Esophagus muscularis mucosa (tissue), 3 donors: Measurements from ENCODE around the gene SELP.

Experiments used
- CTCF ChIP-seq, 3 experiments: fragments of 200-600 bp in 2 of 3; fragments of 450-650 bp in 1 of 3; sonication (generic) in 2 of 3; IDR thresholded peaks; one replicate each; pipeline ENCODE4 v1.5.1; 2017 to 2019; ENCODE audit warnings: antibody characterized with exemption in 3 of 3, mild to moderate bottlenecking in 2 of 3, moderate library complexity in 1 of 3
- POLR2AphosphoS5 ChIP-seq, 2 donors: sonication (generic); formaldehyde crosslinking; IDR thresholded peaks; one replicate each; pipeline ENCODE4 v1.6.1; 2017; ENCODE audit warnings: antibody characterized with exemption in 2 of 2

GRCh38 chr1:169624122-169624521 lies 5.8 kb downstream of the SELP start:
- TF ChIP-seq POLR2AphosphoS5 (IDR thresholded peaks at IDR 0.05) (no peak), CTCF (IDR thresholded peaks at IDR 0.05) (no peak)
